Stimulated activated effector memory CD8-positive, alpha-beta T cell treated with anti-CD3 and anti-CD28 coated beads, Interleukin-12 subunit alpha, Interleukin-12 subunit beta, amount 100 ng/mL, for 72 hours (primary cell): ENCODE data around the gene DNAJC11.

Experiments used
- ATAC-seq: fragments of 150-1000 bp; cut with Tn5 transposase; 2 replicates; pipeline ENCODE4 v1.10.0; 2021
- DNase-seq, 2 donors: peaks; one replicate each; pipeline ENCODE4 v3.0.0; 2021 to 2022; ENCODE audit warnings: low spot score in 2 of 2
- H3K27ac Mint-ChIP-seq: one replicate; pipeline ENCODE4 v1.8.0; 2022; ENCODE audit warnings: mild to moderate bottlenecking, mixed read lengths
- H3K36me3 Mint-ChIP-seq: one replicate; pipeline ENCODE4 v1.8.0; 2022; ENCODE audit warnings: mild to moderate bottlenecking, mixed read lengths
- H3K4me1 Mint-ChIP-seq: one replicate; pipeline ENCODE4 v1.8.0; 2022; ENCODE audit warnings: mixed read lengths
- H3K4me3 Mint-ChIP-seq: one replicate; pipeline ENCODE4 v1.8.0; 2022; ENCODE audit warnings: mild to moderate bottlenecking, mixed read lengths
- H3K9me3 Mint-ChIP-seq: one replicate; pipeline ENCODE4 v1.8.0; 2022; ENCODE audit warnings: mixed read lengths

The DNAJC11 gene

DNA sequence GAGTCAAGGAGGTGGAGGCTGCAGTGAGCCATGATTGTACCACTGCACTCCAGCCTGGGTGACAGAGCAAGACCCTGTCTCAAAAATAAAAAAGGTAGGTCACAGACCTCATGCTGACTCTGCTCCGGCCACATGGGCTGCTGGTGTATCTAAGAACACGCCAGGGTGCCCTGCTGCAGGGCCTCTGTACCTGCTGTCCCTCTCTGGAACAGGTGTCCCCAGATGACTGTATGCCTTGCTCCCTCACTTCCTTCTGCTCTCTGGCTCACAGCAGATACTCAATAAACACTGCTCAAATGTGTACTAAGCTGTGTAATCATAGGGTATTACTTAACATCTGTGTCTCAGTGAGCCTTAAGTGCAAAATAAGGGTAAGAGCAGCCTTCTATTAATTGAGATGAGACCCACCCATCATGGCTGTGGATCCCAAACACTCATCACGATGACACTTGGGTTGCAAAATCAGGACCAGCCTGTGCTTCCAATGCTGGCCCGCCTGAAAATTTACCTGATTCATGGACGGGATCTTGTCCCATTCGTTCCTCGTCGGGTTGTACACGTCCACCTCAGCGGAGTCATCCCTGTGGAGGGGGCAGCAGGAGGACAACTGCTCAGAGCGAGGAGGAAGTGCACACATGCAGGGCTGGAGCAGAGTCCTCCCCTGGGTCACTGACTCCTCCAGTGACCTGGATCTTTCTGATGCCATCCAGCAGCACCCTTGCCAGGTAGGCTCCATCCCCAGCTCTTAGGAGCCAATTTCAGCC is 106.5 kb downstream of the DNAJC11 start:
- peaks cover 99% of the 10 kb centered on the region for H3K36me3 Mint-ChIP-seq

DNA sequence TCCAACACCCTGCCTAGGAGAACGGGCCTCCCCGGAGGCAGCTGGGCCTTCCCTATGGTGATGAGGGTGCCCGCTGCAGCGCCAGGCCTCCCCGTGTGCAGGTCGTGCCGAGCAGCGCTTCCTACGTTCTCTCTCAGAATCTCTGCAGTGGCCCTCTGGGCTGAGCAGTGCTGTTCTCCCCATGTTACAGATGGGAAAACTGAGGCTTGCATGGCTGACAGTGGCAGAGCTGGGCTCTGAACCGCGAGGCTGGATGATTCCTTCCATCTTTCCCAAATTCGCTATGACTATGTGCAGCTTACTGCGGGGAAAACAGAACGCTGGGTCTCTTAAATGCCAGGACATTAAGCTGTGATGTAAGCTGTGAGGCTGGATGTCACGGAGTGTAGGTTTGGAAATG is 107.8 kb downstream of the DNAJC11 start:
- Mint-ChIP-seq H3K9me3 (no peaks in the 10 kb centered on the region), H3K4me1 (peaks cover 43% of the 10 kb centered on the region), H3K4me3 (no peak overlapping the region), H3K36me3 (peaks cover 99% of the 10 kb centered on the region), H3K27ac (no peak overlapping the region)
- no peak for DNase-seq
- no peak for ATAC-seq

More for the DNA sequence above, 106.5 kb downstream of the DNAJC11 start:
- no peak for DNase-seq
- no peaks in the 10 kb centered on the region for H3K9me3 Mint-ChIP-seq
- H3K27ac Mint-ChIP-seq: no peak overlapping the region
- ATAC-seq: no peak
- no peak overlapping the region for H3K4me3 Mint-ChIP-seq
- H3K4me1 Mint-ChIP-seq: peaks cover 53% of the 10 kb centered on the region

DNA sequence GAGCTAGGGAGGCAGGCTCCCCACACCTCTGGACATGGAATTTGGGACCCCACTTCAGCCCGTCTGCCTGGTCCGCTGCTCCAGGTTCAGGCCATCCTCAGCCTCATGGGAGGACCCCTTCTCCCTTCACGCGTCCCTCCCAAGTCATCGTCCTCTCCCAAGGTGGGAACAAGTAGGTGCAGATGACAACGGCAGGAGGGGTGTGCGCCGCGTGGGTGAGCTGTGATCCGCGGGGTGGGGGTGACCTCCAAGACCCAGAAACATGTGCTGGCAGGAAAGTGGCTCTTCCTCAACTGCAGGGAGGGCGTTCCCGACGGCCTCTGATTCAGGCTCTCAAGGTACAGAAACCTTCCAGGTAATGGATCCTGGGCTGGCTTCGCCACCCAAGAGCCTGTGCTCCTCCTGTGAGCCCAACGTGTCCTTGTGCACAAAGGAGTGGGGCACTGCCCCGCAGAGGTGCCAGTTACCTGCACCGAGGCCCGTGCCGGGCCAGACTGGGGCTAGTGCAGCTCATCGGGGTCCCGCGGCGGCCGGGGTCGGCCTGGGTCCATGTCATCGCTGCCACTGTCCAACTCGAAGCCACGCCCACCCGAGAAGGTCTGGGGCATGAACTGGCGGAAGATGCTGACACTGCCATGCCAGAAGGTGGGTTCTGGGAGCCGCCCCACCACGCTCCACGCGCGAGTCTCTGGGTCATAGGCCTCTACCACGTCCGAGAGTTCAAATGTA is 108.6 kb downstream of the DNAJC11 start:
- H3K4me1 Mint-ChIP-seq: peaks cover 43% of the 10 kb centered on the region
- DNase-seq (no peak), ATAC-seq (no peak)
- no peak overlapping the region for H3K4me3 Mint-ChIP-seq
- H3K27ac Mint-ChIP-seq: peak overlapping the region; percentile 50
- no peaks in the 10 kb centered on the region for H3K9me3 Mint-ChIP-seq
- H3K36me3 Mint-ChIP-seq: peaks cover 97% of the 10 kb centered on the region

DNA sequence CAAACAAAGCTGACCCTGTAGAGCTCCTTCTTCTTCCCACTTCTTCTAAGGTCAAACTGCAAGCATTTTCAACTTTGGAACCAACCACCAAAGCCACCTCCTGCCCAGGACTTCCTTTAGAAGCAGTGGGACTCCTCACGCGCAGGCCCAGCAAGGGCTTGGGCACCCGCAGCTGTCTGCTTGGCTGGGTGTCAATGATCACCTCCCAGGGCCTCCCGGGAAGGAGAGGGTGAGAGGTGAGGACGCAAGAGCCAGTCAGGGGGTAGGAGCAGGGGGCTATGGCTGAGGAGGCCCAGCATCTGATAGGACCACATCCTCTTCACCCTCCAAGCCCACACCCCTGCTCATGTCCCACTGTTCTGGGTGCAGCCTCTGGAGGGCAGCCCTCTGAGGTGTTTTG is 109.2 kb downstream of the DNAJC11 start:
- peak overlapping the region; percentile 50 for H3K27ac Mint-ChIP-seq
- H3K4me3 Mint-ChIP-seq: no peak overlapping the region
- peaks cover 37% of the 10 kb centered on the region for H3K4me1 Mint-ChIP-seq
- no peak for ATAC-seq
- no peak for DNase-seq
- H3K36me3 Mint-ChIP-seq: peaks cover 91% of the 10 kb centered on the region
- no peaks in the 10 kb centered on the region for H3K9me3 Mint-ChIP-seq

DNA sequence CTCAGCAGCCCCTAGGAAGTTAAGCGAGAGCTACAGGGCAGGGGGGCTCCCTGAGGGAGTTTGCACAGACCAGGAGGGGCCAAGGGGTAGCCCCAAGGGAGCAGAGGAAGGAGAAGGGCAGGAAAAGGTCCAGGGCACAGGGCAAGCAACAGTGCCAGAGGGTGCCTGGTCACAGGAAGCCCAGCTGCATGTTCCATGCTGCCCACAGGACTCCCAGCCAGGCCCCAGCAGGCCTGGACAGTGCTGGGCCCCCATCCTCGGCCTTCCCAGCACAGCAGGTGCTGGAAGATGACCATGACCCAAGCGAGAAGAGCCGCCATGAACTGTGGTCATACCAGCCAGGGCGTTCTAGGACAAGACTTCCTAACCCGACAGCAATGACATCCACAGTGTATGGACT is 110.0 kb downstream of the DNAJC11 start:
- Mint-ChIP-seq H3K9me3 (no peaks in the 10 kb centered on the region), H3K27ac (peak overlapping the region; percentile 50), H3K36me3 (peaks cover 83% of the 10 kb centered on the region), H3K4me1 (peaks cover 37% of the 10 kb centered on the region), H3K4me3 (no peak overlapping the region)
- DNase-seq: no peak
- no peak for ATAC-seq

DNA sequence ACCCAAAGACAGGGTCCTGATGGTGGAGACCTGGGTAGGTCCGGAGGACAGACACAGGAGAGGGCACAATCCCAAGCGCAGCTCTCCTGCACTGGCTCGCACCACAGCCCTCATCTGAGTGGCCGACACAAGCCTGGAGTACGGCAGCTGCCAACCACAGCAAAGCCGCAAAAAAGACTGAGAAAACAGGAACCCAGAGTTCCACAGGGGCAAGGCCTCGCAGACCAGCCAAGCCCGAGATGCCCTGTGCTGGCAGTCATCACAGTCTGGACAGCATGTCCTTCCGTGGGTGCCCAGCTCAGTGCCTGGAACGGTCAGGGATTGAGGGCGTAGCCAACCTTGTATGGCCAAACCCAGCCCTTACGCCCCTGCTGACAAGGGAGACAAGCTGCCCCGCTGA is 110.4 kb downstream of the DNAJC11 start:
- peaks cover 34% of the 10 kb centered on the region for H3K4me1 Mint-ChIP-seq
- H3K4me3 Mint-ChIP-seq: no peak overlapping the region
- peak overlapping the region; percentile 50 for H3K27ac Mint-ChIP-seq
- no peak for ATAC-seq
- no peak for DNase-seq
- H3K36me3 Mint-ChIP-seq: peaks cover 79% of the 10 kb centered on the region
- H3K9me3 Mint-ChIP-seq: no peaks in the 10 kb centered on the region

DNA sequence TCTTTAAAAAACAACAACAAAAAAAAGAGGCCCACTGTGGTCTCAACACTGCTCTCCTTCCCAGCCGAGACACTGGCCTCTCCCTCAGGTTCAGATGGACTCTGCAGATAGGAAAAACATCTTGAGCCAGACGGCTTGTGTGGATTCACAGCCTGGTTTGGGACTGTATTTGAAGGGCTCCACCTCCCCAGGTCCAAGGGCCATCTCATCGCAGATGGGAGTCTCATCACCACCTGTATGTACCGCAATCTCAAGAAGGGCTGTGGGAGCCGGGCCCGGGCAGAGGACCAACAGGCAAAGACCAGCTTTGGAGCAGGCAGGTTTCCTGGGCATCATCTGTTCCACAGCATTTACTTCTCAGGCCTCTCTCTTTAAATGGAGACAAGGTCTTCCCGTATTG is 111.6 kb downstream of the DNAJC11 start:
- ATAC-seq (no peak), DNase-seq (no peak)
- Mint-ChIP-seq H3K9me3 (no peaks in the 10 kb centered on the region), H3K4me1 (peaks cover 25% of the 10 kb centered on the region), H3K27ac (peak overlapping the region; percentile 50), H3K36me3 (peaks cover 70% of the 10 kb centered on the region), H3K4me3 (no peak overlapping the region)

DNA sequence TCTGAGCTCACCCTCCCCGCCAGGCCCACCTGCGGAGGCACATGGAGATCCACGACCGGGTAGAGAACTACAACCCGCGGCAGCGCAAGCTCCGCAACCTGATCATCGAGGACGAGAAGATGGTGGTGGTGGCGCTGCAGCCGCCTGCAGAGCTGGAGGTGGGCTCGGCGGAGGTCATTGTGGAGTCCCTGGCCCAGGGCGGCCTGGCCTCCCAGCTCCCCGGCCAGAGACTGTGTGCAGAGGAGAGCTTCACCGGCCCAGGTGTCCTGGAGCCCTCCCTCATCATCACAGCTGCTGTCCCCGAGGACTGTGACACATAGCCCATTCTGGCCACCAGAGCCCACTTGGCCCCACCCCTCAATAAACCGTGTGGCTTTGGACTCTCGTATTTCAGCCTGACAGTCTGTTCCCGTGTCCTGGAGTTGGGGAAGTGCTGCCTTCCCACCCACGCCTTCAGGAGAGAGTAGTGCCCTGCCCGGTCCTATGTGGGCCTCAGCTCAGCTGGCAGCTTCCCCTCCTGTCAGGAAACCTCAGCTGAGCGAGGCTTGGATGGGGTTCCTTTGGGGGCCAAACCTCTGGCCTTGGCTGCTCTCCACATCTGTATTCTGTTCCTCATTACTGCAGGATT is 112.6 kb downstream of the DNAJC11 start:
- DNase-seq: no peak
- H3K4me1 Mint-ChIP-seq: peaks cover 30% of the 10 kb centered on the region
- H3K36me3 Mint-ChIP-seq: peaks cover 66% of the 10 kb centered on the region

DNA sequence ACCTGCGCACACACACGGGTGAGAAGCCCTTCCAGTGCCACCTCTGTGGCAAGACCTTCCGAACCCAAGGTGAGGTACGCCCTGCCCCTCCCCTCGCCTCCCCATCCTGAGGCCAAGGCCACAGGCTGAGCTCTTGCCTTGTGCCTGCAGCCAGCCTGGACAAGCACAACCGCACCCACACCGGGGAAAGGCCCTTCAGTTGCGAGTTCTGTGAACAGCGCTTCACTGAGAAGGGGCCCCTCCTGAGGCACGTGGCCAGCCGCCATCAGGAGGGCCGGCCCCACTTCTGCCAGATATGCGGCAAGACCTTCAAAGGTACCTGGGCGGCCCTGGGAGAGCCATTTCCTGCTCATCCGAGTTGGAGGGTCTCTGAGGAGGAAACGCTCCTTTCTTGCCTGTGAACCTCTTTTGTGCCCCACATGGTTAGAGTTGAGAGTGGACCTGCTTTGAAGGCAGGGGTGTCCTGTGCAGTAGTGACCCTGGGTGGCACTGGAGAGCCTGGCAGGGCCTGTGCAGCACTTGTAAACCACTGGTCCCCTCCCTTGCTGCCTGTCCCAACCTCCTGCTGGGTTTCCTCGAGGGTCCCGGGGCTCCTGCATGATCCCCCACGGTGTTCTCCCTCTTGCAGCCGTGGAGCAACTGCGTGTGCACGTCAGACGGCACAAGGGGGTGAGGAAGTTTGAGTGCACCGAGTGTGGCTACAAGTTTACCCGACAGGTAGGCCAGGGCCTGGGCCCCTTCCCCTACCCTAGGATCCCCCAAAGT is 113.3 kb downstream of the DNAJC11 start:
- H3K4me1 Mint-ChIP-seq: peaks cover 30% of the 10 kb centered on the region
- ATAC-seq: no peak
- peaks cover 66% of the 10 kb centered on the region for H3K36me3 Mint-ChIP-seq
- DNase-seq: no peak
- H3K4me3 Mint-ChIP-seq: no peak overlapping the region
- no peaks in the 10 kb centered on the region for H3K9me3 Mint-ChIP-seq
- H3K27ac Mint-ChIP-seq: peak overlapping the region; percentile 86

More for the DNA sequence above, 112.6 kb downstream of the DNAJC11 start:
- Mint-ChIP-seq H3K9me3 (no peaks in the 10 kb centered on the region), H3K27ac (peak overlapping the region; percentile 50), H3K4me3 (no peak overlapping the region)
- no peak for ATAC-seq

DNA sequence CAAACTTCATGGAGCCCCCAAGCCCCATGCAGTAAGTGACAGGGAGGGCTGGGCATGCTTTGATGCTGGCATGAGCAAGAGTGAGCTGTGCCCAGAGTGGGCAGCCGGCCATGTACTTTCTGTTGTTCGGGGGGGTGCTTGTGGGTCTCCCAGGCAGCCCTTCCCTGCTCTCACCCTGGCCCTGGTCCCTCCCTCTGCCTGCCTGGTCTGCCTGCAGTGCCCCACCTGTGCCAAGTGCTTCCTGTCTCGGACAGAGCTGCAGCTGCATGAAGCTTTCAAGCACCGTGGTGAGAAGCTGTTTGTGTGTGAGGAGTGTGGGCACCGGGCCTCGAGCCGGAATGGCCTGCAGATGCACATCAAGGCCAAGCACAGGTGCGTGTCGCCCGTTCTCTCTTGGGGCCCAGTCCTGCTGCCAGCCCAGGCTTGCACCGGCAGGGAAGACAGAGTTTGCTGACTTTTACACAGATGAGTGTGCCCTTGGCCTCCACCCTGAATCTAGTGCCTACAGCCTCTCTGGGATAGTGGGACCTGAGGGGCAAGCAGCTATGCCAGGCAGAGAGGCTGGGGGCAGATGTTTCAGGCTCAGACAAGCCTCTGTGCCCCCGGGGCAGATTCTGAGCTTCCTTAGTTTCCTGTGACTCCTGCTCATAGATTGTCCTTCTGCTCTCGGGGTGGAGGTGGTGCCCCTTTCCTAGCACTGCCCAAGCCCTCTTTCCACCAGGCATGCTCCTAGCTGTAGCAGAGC is 114.2 kb downstream of the DNAJC11 start:
- Mint-ChIP-seq H3K4me3 (no peak overlapping the region), H3K27ac (peak overlapping the region; percentile 86), H3K9me3 (no peaks in the 10 kb centered on the region), H3K36me3 (peaks cover 58% of the 10 kb centered on the region), H3K4me1 (peaks cover 33% of the 10 kb centered on the region)
- no peak for ATAC-seq
- DNase-seq: no peak

DNA sequence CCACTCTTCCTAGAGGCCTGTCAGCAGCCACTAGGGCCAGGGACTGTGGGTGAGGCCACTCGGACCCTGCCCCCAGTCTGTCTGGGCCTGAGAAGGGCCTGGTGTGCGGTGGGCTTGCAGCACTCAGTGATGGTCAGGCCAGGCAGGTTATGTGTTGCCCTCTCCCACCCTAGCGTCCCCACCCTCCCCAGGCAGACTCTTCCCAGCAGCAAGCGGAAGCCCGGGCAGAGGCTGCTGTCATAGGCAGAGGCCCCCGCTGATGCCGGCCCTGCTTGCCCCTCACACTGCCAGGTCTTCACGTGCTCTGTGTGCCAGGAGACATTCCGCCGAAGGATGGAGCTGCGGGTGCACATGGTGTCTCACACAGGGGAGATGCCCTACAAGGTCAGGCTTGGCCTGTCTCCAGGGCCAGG is 115.2 kb downstream of the DNAJC11 start:
- Mint-ChIP-seq H3K4me3 (no peak overlapping the region), H3K36me3 (peaks cover 48% of the 10 kb centered on the region), H3K27ac (peak overlapping the region; percentile 86), H3K9me3 (no peaks in the 10 kb centered on the region), H3K4me1 (peaks cover 36% of the 10 kb centered on the region)
- DNase-seq (no peak), ATAC-seq (peak; percentile 5)

DNA sequence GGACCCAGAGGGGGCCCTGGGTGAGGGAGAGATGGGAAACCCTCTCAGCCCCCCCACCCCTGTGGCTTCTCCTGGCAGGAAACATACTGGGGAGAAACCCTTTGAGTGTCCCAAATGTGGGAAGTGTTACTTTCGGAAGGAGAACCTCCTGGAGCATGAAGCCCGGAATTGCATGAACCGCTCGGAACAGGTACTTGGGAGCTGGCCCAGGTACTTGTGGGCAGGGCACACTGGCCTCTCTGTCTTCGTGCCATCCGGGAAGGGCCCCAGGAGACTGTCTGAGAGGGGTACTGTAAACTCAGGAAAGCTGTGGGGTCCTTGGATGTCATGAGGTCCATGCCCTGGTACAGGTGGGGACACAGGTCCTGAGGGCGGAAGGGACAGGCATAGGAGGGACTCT is 115.8 kb downstream of the DNAJC11 start:
- peaks cover 36% of the 10 kb centered on the region for H3K4me1 Mint-ChIP-seq
- no peaks in the 10 kb centered on the region for H3K9me3 Mint-ChIP-seq
- DNase-seq (no peak), ATAC-seq (no peak)
- H3K4me3 Mint-ChIP-seq: no peak overlapping the region
- peaks cover 43% of the 10 kb centered on the region for H3K36me3 Mint-ChIP-seq
- H3K27ac Mint-ChIP-seq: no peak overlapping the region

DNA sequence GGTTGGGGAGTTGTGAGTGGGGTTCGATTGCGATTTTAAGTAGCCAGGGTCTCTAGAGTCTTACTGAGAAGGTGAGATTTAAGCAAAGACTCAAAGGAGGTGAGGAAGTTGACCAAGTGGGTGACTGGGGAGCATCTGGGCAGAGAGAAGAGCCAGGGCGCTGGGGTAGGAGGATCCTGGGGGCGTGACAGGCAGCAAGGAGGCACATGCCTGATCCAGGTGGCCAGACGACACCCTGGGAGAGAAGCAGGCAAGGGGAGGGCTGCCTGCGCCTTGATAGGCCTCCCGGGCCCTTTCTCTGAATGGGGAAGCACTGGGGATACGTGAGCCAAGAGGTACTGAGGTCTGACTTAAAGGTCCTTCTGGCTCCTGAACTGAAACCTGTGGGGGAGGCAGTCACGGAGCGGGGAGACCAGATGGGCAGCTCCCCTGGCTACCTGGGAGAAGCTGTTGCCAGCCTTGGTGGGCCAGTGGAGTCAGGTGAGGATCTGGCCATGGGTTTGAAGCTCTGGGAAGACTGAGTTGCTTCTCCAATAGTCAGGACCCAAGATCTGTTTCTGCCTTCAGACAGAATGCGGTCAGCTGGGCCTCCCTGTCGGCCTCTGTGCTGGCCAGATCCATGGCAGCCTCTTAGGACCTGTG is 116.4 kb downstream of the DNAJC11 start:
- DNase-seq (no peak), ATAC-seq (no peak)
- H3K9me3 Mint-ChIP-seq: no peaks in the 10 kb centered on the region
- H3K4me3 Mint-ChIP-seq: no peak overlapping the region
- peaks cover 37% of the 10 kb centered on the region for H3K4me1 Mint-ChIP-seq
- peaks cover 40% of the 10 kb centered on the region for H3K36me3 Mint-ChIP-seq
- H3K27ac Mint-ChIP-seq: peak overlapping the region; percentile 69
